K562 (cell line): ENCODE data around the gene TBC1D12. TPM values are rescaled to one million over a fixed set of nuclear protein-coding genes. Genes with fewer than 3 reads are reported as not detected.

Experiments
- ATAC-seq: fragments of 200-7000 bp; cut with Tn5 transposase; 3 replicates; pipeline ENCODE4 v1.9.1; 2020; ENCODE audit warnings: moderate library complexity
- BruUV-seq: library from RNA; stranded (reverse); fragments of 400-500 nt; replicated peaks from 2 replicates; lab custom pipeline; 2021; lab: Mats Ljungman, UMichigan
- CTCF ChIA-PET: fragments of 300-600 bp; formaldehyde crosslinking; extraction: SDS; loops from one replicate; lab custom pipeline; 2021; ENCODE audit warnings: low intra/inter-chr PET ratio; lab: Yijun Ruan, JAX
- POLR2A ChIA-PET: fragments of 300-600, 350-650 bp; sonication (Branson Sonifier 250); formaldehyde crosslinking; extraction: SDS; loops from one replicate; lab custom pipeline; 2021; ENCODE audit warnings: antibody characterized with exemption, inconsistent platforms; lab: Yijun Ruan, JAX
- DNase-seq, 4 experiments: peaks; one replicate each; pipeline versions ENCODE4 v3.0.0 to v3.0.0-alpha.2; 2011 to 2018; ENCODE audit warnings: low spot score in 3 of 4, mixed read lengths in 3 of 4; ENCODE audit errors: extremely low read depth in 1 of 4
- FAIRE-seq: peaks from 2 replicates; lab custom pipeline; 2011; peaks lifted over from hg19 to GRCh38; lab: Jason Lieb, UNC
- H2AFZ ChIP-seq: 2 replicates; pipeline ENCODE4 v1.6.0; 2011; ENCODE audit warnings: low read depth, low read length, control low read depth, inconsistent platforms
- H3K27ac ChIP-seq: fragments of 200-600 bp; 3 replicates; pipeline ENCODE4 v1.8.0; 2011; ENCODE audit warnings: low read depth, mild to moderate bottlenecking, control low read depth, inconsistent platforms, low read length, moderate library complexity, mixed read lengths; ENCODE audit errors: extremely low read depth
- H3K27me3 ChIP-seq, 2 experiments: fragments of 300-600 bp in 1 of 2; 2 replicates in 1 of 2; 3 replicates in 1 of 2; pipeline versions ENCODE4 v1.6.0 to v1.8.0; 2011; ENCODE audit warnings: inconsistent platforms in 2 of 2, low read length in 2 of 2, mild to moderate bottlenecking in 1 of 2, mixed read lengths in 1 of 2, moderate library complexity in 1 of 2; ENCODE audit not compliant: control insufficient read depth in 2 of 2, insufficient read depth in 2 of 2
- H3K36me3 ChIP-seq: fragments of 300-600 bp; 3 replicates; pipeline ENCODE4 v1.8.0; 2011; ENCODE audit warnings: mild to moderate bottlenecking, low read length, inconsistent platforms; ENCODE audit not compliant: control insufficient read depth, insufficient read depth
- H3K4me1 ChIP-seq, 2 experiments: fragments of 200-600 bp in 1 of 2; replicated peaks in 1 of 2; 2 replicates in 1 of 2; 3 replicates in 1 of 2; pipeline versions ENCODE4 v1.5.1 to v1.8.0; 2011; ENCODE audit warnings: inconsistent platforms in 2 of 2, low read length in 2 of 2, mild to moderate bottlenecking in 1 of 2, mixed read lengths in 1 of 2, moderate library complexity in 1 of 2; ENCODE audit not compliant: control insufficient read depth in 2 of 2, insufficient read depth in 2 of 2
- H3K4me2 ChIP-seq: 2 replicates; pipeline ENCODE4 v1.6.1; 2011; ENCODE audit warnings: low read length, control low read depth, inconsistent platforms, mixed read lengths; ENCODE audit not compliant: insufficient read depth
- H3K4me3 ChIP-seq: fragments of 200-600 bp; sonication (generic), shearing (Covaris generic); 2 replicates; pipeline ENCODE4 v1.5.1; 2016; ENCODE audit warnings: control low read depth, inconsistent platforms
- H3K79me2 ChIP-seq: fragments of 200-600 bp; 3 replicates; pipeline ENCODE4 v1.8.0; 2011; ENCODE audit warnings: low read length, inconsistent platforms; ENCODE audit not compliant: control insufficient read depth, insufficient read depth
- H3K9ac ChIP-seq, 2 experiments: 2 replicates each; pipeline versions ENCODE4 v1.6.0 to v1.6.1; 2011; ENCODE audit warnings: low read depth in 2 of 2, low read length in 2 of 2, control low read depth in 1 of 2, inconsistent platforms in 1 of 2, mild to moderate bottlenecking in 1 of 2, mixed read lengths in 1 of 2; ENCODE audit not compliant: insufficient read depth in 1 of 2
- H3K9me1 ChIP-seq: one replicate; pipeline ENCODE4 v1.6.0; 2011; ENCODE audit warnings: inconsistent platforms, mild to moderate bottlenecking, low read length, moderate library complexity; ENCODE audit not compliant: control insufficient read depth, insufficient read depth
- H3K9me3 ChIP-seq: replicated peaks from 2 replicates; pipeline ENCODE4 v1.5.1; 2011; ENCODE audit warnings: low read depth, low read length, inconsistent platforms; ENCODE audit not compliant: control insufficient read depth, insufficient read depth
- H4K20me1 ChIP-seq: replicated peaks from 2 replicates; pipeline ENCODE4 v1.6.1; 2011; ENCODE audit warnings: low read length, inconsistent platforms, mixed read lengths; ENCODE audit not compliant: control insufficient read depth, insufficient read depth
- ATF2 ChIP-seq: sonication (generic); formaldehyde crosslinking; IDR thresholded peaks from 2 replicates; pipeline ENCODE4 v1.8.1; 2022; ENCODE audit warnings: missing genetic modification reagents
- E2F5 ChIP-seq: sonication (generic); formaldehyde crosslinking; IDR thresholded peaks from 2 replicates; pipeline ENCODE4 v1.8.0; 2022; ENCODE audit warnings: mild to moderate bottlenecking, missing genetic modification reagents
- ETV1 ChIP-seq: fragments of 450-650 bp; conservative IDR thresholded peaks from 2 replicates; pipeline ENCODE4 v1.6.1; 2016; ENCODE audit warnings: missing genetic modification characterization, control low read depth, low read depth, missing compliant biosample characterization
- GABPB2 ChIP-seq: fragments of 250-450 bp; sonication (Bioruptor Pico); conservative IDR thresholded peaks from 2 replicates; pipeline ENCODE4 v1.5.1; 2021; ENCODE audit warnings: mild to moderate bottlenecking
- HIVEP1 ChIP-seq: fragments of 250-450 bp; sonication (Bioruptor Pico); IDR thresholded peaks from 2 replicates; pipeline ENCODE4 v1.4.0; 2020; ENCODE audit warnings: mild to moderate bottlenecking
- MTF1 ChIP-seq: fragments of 250-450 bp; sonication (Bioruptor Pico); IDR thresholded peaks from 2 replicates; pipeline ENCODE4 v1.9.0; 2021; ENCODE audit warnings: moderate library complexity, mild to moderate bottlenecking, inconsistent platforms, borderline replicate concordance
- MXD1 ChIP-seq: fragments of 250-450 bp; sonication (Bioruptor Pico); IDR thresholded peaks from 2 replicates; pipeline ENCODE4 v1.8.0; 2021; ENCODE audit warnings: borderline replicate concordance, mild to moderate bottlenecking, moderate library complexity; ENCODE audit not compliant: poor library complexity, severe bottlenecking
- NCOA4 ChIP-seq: fragments of 450-650 bp; IDR thresholded peaks from 2 replicates; pipeline ENCODE4 v1.6.1; 2018; ENCODE audit warnings: mild to moderate bottlenecking; ENCODE audit not compliant: partially characterized antibody
- NCOR1 ChIP-seq: fragments of 450-650 bp; IDR thresholded peaks from 2 replicates; pipeline ENCODE4 v1.6.1; 2016; ENCODE audit warnings: mild to moderate bottlenecking, moderate library complexity
- NFIX ChIP-seq: fragments of 250-450 bp; sonication (Bioruptor Pico); IDR thresholded peaks from 2 replicates; pipeline ENCODE4 v1.4.0; 2020; ENCODE audit warnings: low read depth, mild to moderate bottlenecking, moderate library complexity
- RBM15 ChIP-seq: fragments of 200-400 bp; formaldehyde crosslinking; IDR thresholded peaks from 2 replicates; pipeline ENCODE4 v1.6.1; 2018; ENCODE audit warnings: mild to moderate bottlenecking, low read length, moderate library complexity; ENCODE audit not compliant: insufficient read depth
- TCF15 ChIP-seq: fragments of 250-450 bp; sonication (Bioruptor Pico); IDR thresholded peaks from 2 replicates; pipeline ENCODE4 v1.8.0; 2022; ENCODE audit warnings: moderate library complexity, mild to moderate bottlenecking, inconsistent platforms
- YBX1 ChIP-seq: fragments of 450-650 bp; IDR thresholded peaks from 2 replicates; pipeline ENCODE4 v1.7.1; 2016; ENCODE audit warnings: mild to moderate bottlenecking
- ZBTB11 ChIP-seq, 3 experiments: fragments of 200-800 bp in 1 of 3; fragments of 250-450 bp in 1 of 3; fragments of 450-650 bp in 1 of 3; sonication (Bioruptor Pico) in 1 of 3; sonication (Bioruptor generic) in 1 of 3; formaldehyde crosslinking in 1 of 3; IDR thresholded peaks; 2 replicates each; pipeline versions ENCODE4 v1.6.1 to v1.8.0; 2016 to 2022; ENCODE audit warnings: mild to moderate bottlenecking in 2 of 3, missing genetic modification characterization in 2 of 3, missing compliant biosample characterization in 1 of 3, moderate library complexity in 1 of 3
- ZNF408 ChIP-seq: fragments of 250-450 bp; sonication (Bioruptor Pico); IDR thresholded peaks from 2 replicates; pipeline ENCODE4 v1.4.0; 2020; ENCODE audit warnings: low read depth, mild to moderate bottlenecking, moderate library complexity
- ZNF707 ChIP-seq: fragments of 250-450 bp; sonication (Bioruptor Pico); conservative IDR thresholded peaks from 2 replicates; pipeline ENCODE4 v1.8.0; 2022; ENCODE audit warnings: inconsistent platforms, mild to moderate bottlenecking, moderate library complexity
- WGBS: fragments of 100-300 bp; shearing (Covaris generic); methylation state at CpG from one replicate; pipeline ENCODE4 v1.1.6; 2016; ENCODE audit warnings: low coverage, mixed read lengths; ENCODE audit not compliant: insufficient coverage; ENCODE audit errors: missing lambda C conversion rate; 5-methylcytosine and 5-hydroxymethylcytosine counted together
- in situ Hi-C: fragments of 300-500 bp; cut with MboI; formaldehyde crosslinking; loops from 4 replicates; pipeline ENCODE4 v1.15.0; 2018; ENCODE audit warnings: inconsistent platforms, mixed read lengths
- intact Hi-C: fragments of 100-400 bp; cut with micrococcal nuclease; formaldehyde crosslinking; loops from 2 replicates; pipeline ENCODE4 v1.14.2; 2022
- polyA plus RNA-seq, 8 experiments: library from polyadenylated mRNA; depleted of rRNA in 4 of 8; stranded (reverse) in 5 of 8; unstranded in 3 of 8; fragments of >200 nt; fragmentation: Nextera tagmentation in 2 of 8; fragmentation: Illumina TruSeq in 1 of 8; extraction: Ambion mirVana in 2 of 8; extraction: Trizol in 1 of 8; gene quantifications; 2 replicates each; pipeline versions ENCODE4 v1.2.1 to v1.2.3, GENCODE V29; 2011 to 2014; ENCODE audit warnings: inconsistent platforms in 1 of 8, missing spikeins in 1 of 8
- total RNA-seq, 7 experiments: library from RNA; depleted of rRNA in 6 of 7; stranded (reverse); fragments of >200 nt in 6 of 7; fragmentation: Illumina TruSeq in 2 of 7; extraction: Trizol in 2 of 7; gene quantifications; 2 replicates each; pipeline versions ENCODE4 v1.2.1 to v1.2.3, GENCODE V29; 2011 to 2021; ENCODE audit warnings: low replicate concordance in 1 of 7

Gene TBC1D12
- total and polyA plus RNA-seq, 9 of the 15 experiments (the other 6 are each of a cell fraction or from before 2014, with no cell fraction given): 2.1 to 6.7 (median 3.9) TPM

GRCh38 chr10:94465684-94466083 lies 63.3 kb downstream of the TBC1D12 start:
- POLR2A ChIA-PET: no interaction called here
- Histone ChIP-seq H3K4me2 (no peak overlapping the region), H3K79me2 (no peaks in the 10 kb centered on the region), H3K36me3 (no peaks in the 10 kb centered on the region), H4K20me1 (no peaks in the 10 kb centered on the region), H3K27ac (no peak overlapping the region), H3K9me3 (no peaks in the 10 kb centered on the region), H3K4me1 (no peaks in the 10 kb centered on the region), H3K27me3 (no peaks in the 10 kb centered on the region), H3K9ac (no peak overlapping the region), H3K4me3 (no peak overlapping the region), H2AFZ (no peak overlapping the region), H3K9me1 (no peaks in the 10 kb centered on the region)
- no peak for DNase-seq
- in situ Hi-C loops (no loop called here), intact Hi-C loops (no loop called here)
- no peak for FAIRE-seq
- BruUV-seq: no TSS peak
- CTCF ChIA-PET: no interaction called here
- ATAC-seq: no peak
- WGBS: 92% methylated on average over 8 of the region's 15 CpGs
- no peak for TF ChIP-seq E2F5
- peak; percentile 86 for TF ChIP-seq NFIX
- TF ChIP-seq TCF15 (CRISPR knock-in tag): peak; percentile 91; the same call in 1 of the 2 replicates
- TF ChIP-seq ZNF408 (CRISPR knock-in tag): peak; percentile 88; the same call in 1 of the 2 replicates
- no peak for TF ChIP-seq RBM15
- no peak for TF ChIP-seq ETV1
- no peak for TF ChIP-seq NCOR1
- no peak for TF ChIP-seq YBX1
- no peak for TF ChIP-seq MXD1 (CRISPR knock-in tag)
- TF ChIP-seq ZNF707: peak; percentile 79
- TF ChIP-seq NCOA4: no peak
- TF ChIP-seq ATF2: no peak
- peak; percentile 89; the same call in 1 of the 2 replicates for TF ChIP-seq GABPB2
- TF ChIP-seq ZBTB11 (CRISPR knock-in tag; IDR thresholded peaks at IDR 0.05): peak in 1 of 3 experiments; percentile 74; a peak in 2 of 6 replicates
- TF ChIP-seq HIVEP1 (CRISPR knock-in tag): 0 out of 2 replicates have a peak, but pooled peaks have one; percentile 57
- TF ChIP-seq MTF1 (CRISPR knock-in tag): peak; percentile 93
